IgD-negative memory B cell (primary cell): ENCODE results near the gene SNX25. TPM values are rescaled to one million over a fixed set of nuclear protein-coding genes. Genes with fewer than 3 reads are reported as not detected.
"Not testable (repeated sequence)": the region's sequence is repeated elsewhere in the genome, so short reads cannot be mapped to it uniquely, and the experiment has no call there.

Experiments
- H3K27ac Mint-ChIP-seq, 3 donors: one replicate each; pipeline ENCODE4 v1.8.0; 2020 to 2022; ENCODE audit warnings: mild to moderate bottlenecking in 3 of 3, mixed read lengths in 3 of 3, moderate library complexity in 1 of 3
- H3K27me3 Mint-ChIP-seq: one replicate; pipeline ENCODE4 v1.8.0; 2021; ENCODE audit warnings: mixed read lengths
- H3K36me3 Mint-ChIP-seq: one replicate; pipeline ENCODE4 v1.8.0; 2020; ENCODE audit warnings: mild to moderate bottlenecking, mixed read lengths
- H3K4me1 Mint-ChIP-seq, 3 donors: one replicate each; pipeline ENCODE4 v1.8.0; 2020 to 2022; ENCODE audit warnings: mixed read lengths in 3 of 3, mild to moderate bottlenecking in 1 of 3
- H3K4me3 Mint-ChIP-seq, 4 donors: one replicate each; pipeline ENCODE4 v1.8.0; 2020 to 2022; ENCODE audit warnings: mild to moderate bottlenecking in 4 of 4, mixed read lengths in 4 of 4, moderate library complexity in 3 of 4
- H3K9me3 Mint-ChIP-seq, 3 donors: one replicate each; pipeline ENCODE4 v1.8.0; 2020 to 2021; ENCODE audit warnings: mixed read lengths in 3 of 3, mild to moderate bottlenecking in 1 of 3
- polyA plus RNA-seq: library from polyadenylated mRNA; unstranded; fragments of 300-500 nt; fragmentation: Illumina TruSeq; gene quantifications from one replicate; pipeline ENCODE4 v1.2.3, GENCODE V29; 2021

SNX25 gene
- polyA plus RNA-seq, 1 donor from 2014 or later, result 24.4 TPM

- Mint-ChIP-seq H3K4me1 (peaks cover 0 to 10% (median 2%) of the 10 kb centered on the region in 3 donors), H3K27me3 (no peaks in the 10 kb centered on the region), H3K27ac (peak overlapping the region in 1 of 3 donors; percentile 94), H3K36me3 (peaks cover 2% of the 10 kb centered on the region), H3K9me3 (no peaks in the 10 kb centered on the region), H3K4me3 (no peak overlapping the region)
Measured at GRCh38 chr4:185358959-185359358, 149.6 kb downstream of the SNX25 start.

- Mint-ChIP-seq H3K36me3 (peaks cover 4% of the 10 kb centered on the region), H3K27me3 (no peaks in the 10 kb centered on the region), H3K27ac (peak overlapping the region in 1 of 3 donors; percentile 14), H3K4me1 (peaks cover 0 to 10% (median 2%) of the 10 kb centered on the region in 3 donors), H3K9me3 (no peaks in the 10 kb centered on the region), H3K4me3 (no peak overlapping the region)
Measured at GRCh38 chr4:185359767-185360446, 150.5 kb downstream of the SNX25 start.

DNA sequence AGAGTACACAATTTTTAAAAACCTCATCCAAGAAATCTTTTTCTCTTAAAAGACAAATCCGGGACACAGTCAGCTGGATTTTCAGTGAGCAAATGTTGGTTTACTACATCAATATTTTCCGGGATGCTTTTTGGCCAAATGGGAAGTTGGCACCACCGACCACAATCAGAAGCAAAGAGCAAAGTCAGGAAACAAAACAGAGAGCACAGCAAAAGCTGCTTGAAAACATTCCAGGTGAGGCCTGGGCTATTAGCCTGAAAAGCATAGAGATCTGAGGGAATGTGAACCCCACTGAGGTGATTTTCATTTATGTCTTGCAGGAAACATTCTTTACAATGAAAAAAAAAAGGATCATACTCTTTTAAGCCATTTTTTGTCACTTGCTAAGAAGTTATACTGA is 152.5 kb downstream of the SNX25 start:
- H3K36me3 Mint-ChIP-seq, result peaks cover 6% of the 10 kb centered on the region
- H3K4me3 Mint-ChIP-seq, result no peak overlapping the region
- no peak overlapping the region for H3K27ac Mint-ChIP-seq
- H3K4me1 Mint-ChIP-seq, result peaks cover 0 to 10% (median 2%) of the 10 kb centered on the region in 3 donors
- no peaks in the 10 kb centered on the region for H3K27me3 Mint-ChIP-seq
- H3K9me3 Mint-ChIP-seq, result no peaks in the 10 kb centered on the region

DNA sequence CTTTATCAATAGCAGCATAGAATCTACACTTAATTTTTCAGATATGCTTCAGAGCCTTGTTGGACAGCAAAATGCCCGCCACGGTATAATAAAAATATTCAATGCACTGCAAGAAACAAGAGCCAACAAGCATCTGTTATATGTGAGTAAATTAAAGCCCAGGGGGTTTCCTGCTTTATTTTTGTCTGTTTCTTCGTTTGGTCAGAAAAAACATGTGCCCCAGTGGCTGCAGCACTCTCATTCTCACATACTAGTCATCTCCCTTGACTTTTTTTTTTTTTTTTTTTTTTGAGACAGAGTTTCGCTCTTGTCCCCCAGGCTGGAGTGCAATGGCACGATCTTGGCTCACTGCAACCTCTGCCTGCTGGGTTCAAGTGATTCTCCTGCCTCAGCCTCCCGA is 153.2 kb downstream of the SNX25 start:
- H3K27ac Mint-ChIP-seq, H3K4me3 Mint-ChIP-seq, H3K9me3 Mint-ChIP-seq, H3K4me1 Mint-ChIP-seq, H3K27me3 Mint-ChIP-seq, H3K36me3 Mint-ChIP-seq: not testable (repeated sequence)

- no peak overlapping the region for H3K4me3 Mint-ChIP-seq
Measured at GRCh38 chr4:185363251-185363650, 153.9 kb downstream of the SNX25 start.

DNA sequence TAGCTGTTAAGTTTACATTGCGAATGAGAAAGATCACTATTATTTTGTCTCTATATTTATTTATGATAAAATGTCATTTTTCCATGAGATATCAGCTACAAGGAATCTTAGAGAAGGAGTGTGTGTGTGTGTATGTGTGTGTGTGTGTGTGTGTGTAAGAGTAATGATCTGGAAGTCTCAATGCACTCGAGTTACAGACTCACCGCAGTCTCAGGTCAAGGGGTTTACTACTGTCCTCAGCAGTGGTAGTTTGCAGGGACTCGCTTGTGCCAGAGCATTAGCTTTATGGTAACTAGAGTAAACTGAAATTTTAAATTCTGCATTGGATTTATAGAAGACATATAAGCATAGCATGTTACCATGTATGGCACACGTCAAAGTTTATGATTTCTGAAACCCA is 155.5 kb downstream of the SNX25 start:
- Mint-ChIP-seq H3K4me1 (peaks cover 0 to 2% (median 0%) of the 10 kb centered on the region in 3 donors), H3K27ac (no peak overlapping the region), H3K4me3 (no peak overlapping the region), H3K27me3 (no peaks in the 10 kb centered on the region), H3K9me3 (no peaks in the 10 kb centered on the region), H3K36me3 (peaks cover 4% of the 10 kb centered on the region)

More at GRCh38 chr4:185363251-185363650, 153.9 kb downstream of the SNX25 start:
- Mint-ChIP-seq H3K4me1 (peaks cover under 1 to 4% (median 2%) of the 10 kb centered on the region in 3 donors), H3K27me3 (no peaks in the 10 kb centered on the region), H3K36me3 (peaks cover 4% of the 10 kb centered on the region), H3K27ac (no peak overlapping the region), H3K9me3 (no peaks in the 10 kb centered on the region)

DNA sequence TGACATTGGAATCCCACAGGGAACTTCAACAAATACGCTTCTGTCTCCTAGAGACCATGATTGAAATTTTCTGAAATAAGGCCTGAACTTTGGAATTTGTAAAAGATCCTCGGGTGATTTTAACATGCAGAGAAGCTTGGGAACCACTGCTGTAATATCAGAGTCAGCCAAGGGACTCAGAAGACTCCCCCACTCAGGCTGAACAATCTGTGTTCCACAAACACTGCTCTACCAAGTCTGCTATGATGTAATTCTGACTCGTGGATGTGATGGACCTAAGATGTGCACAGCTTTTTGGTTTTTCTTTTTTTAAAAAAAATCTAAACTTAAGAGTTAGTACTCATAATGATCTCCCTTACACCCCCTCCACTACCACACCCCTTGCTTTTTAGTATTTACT is 160.3 kb downstream of the SNX25 start:
- Mint-ChIP-seq H3K27me3 (no peaks in the 10 kb centered on the region), H3K9me3 (no peaks in the 10 kb centered on the region), H3K4me1 (peaks cover 0 to 2% (median 0%) of the 10 kb centered on the region in 3 donors), H3K4me3 (no peak overlapping the region), H3K27ac (no peak overlapping the region), H3K36me3 (peaks cover 10% of the 10 kb centered on the region)

GRCh38 chr4:185370268-185370949 is 161.0 kb downstream of the SNX25 start:
- no peaks in the 10 kb centered on the region for H3K27me3 Mint-ChIP-seq
- no peaks in the 10 kb centered on the region for H3K9me3 Mint-ChIP-seq
- H3K27ac Mint-ChIP-seq, result peak overlapping the region in 1 of 3 donors; percentile 18
- peaks cover 10% of the 10 kb centered on the region for H3K36me3 Mint-ChIP-seq
- peaks cover 0 to 2% (median 0%) of the 10 kb centered on the region in 3 donors for H3K4me1 Mint-ChIP-seq
- H3K4me3 Mint-ChIP-seq, result no peak overlapping the region

DNA sequence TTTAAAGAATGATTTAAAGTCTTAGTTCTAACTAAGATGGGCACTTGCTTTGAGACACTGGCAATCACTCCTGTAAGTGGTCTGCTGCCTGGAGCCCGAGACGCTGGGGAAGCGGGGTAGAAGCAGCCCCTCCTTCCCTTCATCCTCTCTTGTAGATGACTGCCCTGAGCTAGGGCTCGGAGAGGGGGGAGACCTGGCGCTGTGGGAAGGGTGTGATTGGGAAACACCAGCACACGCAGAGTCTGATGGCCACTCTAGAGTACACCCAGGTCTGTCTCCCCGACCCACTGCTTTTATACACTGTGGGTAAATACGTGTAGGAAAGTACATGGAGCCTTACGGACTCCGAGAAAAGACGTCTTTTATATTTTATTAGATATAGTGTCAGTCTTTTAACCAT is 162.3 kb downstream of the SNX25 start:
- H3K36me3 Mint-ChIP-seq, result peaks cover 14% of the 10 kb centered on the region
- peaks cover 0 to 2% (median 0%) of the 10 kb centered on the region in 3 donors for H3K4me1 Mint-ChIP-seq
- no peaks in the 10 kb centered on the region for H3K9me3 Mint-ChIP-seq
- H3K27me3 Mint-ChIP-seq, result no peaks in the 10 kb centered on the region
- no peak overlapping the region for H3K27ac Mint-ChIP-seq
- H3K4me3 Mint-ChIP-seq, result no peak overlapping the region

GRCh38 chr4:185374027-185374426 is 164.6 kb downstream of the SNX25 start:
- H3K27ac Mint-ChIP-seq, result no peak overlapping the region
- no peaks in the 10 kb centered on the region for H3K9me3 Mint-ChIP-seq
- H3K36me3 Mint-ChIP-seq, result peaks cover 20% of the 10 kb centered on the region
- no peak overlapping the region for H3K4me3 Mint-ChIP-seq
- H3K27me3 Mint-ChIP-seq, result no peaks in the 10 kb centered on the region
- no peaks in the 10 kb centered on the region for H3K4me1 Mint-ChIP-seq

DNA sequence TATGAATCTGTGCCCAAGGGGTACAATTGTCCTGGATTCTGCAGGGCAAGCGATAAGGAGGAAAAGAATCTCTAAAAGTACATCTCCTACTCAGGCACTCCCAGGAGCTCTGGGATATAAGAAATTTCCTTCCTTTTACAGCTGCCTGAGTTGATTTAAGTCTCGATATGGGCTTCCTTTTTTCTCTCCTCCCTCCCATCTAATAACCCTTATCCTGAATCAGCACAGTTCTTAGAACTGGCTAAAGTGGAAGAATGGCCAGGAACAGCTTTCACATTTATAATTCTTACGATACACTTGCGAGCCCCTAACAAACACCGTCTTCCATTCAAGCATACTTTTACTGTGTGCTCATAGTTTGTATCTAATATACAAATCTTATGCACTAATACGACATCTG is 165.2 kb downstream of the SNX25 start:
- Mint-ChIP-seq H3K27me3 (no peaks in the 10 kb centered on the region), H3K27ac (no peak overlapping the region), H3K4me1 (no peaks in the 10 kb centered on the region), H3K9me3 (no peaks in the 10 kb centered on the region), H3K36me3 (peaks cover 20% of the 10 kb centered on the region), H3K4me3 (peak overlapping the region in 1 of 4 donors; percentile 45)

- H3K4me1 Mint-ChIP-seq, result no peaks in the 10 kb centered on the region
- H3K27ac Mint-ChIP-seq, result no peak overlapping the region
- no peak overlapping the region for H3K4me3 Mint-ChIP-seq
- H3K36me3 Mint-ChIP-seq, result peaks cover 15% of the 10 kb centered on the region
- H3K9me3 Mint-ChIP-seq, result peaks cover 0 to 12% (median 0%) of the 10 kb centered on the region in 3 donors
- no peaks in the 10 kb centered on the region for H3K27me3 Mint-ChIP-seq
Measured at GRCh38 chr4:185378264-185378663, 168.9 kb downstream of the SNX25 start.

DNA sequence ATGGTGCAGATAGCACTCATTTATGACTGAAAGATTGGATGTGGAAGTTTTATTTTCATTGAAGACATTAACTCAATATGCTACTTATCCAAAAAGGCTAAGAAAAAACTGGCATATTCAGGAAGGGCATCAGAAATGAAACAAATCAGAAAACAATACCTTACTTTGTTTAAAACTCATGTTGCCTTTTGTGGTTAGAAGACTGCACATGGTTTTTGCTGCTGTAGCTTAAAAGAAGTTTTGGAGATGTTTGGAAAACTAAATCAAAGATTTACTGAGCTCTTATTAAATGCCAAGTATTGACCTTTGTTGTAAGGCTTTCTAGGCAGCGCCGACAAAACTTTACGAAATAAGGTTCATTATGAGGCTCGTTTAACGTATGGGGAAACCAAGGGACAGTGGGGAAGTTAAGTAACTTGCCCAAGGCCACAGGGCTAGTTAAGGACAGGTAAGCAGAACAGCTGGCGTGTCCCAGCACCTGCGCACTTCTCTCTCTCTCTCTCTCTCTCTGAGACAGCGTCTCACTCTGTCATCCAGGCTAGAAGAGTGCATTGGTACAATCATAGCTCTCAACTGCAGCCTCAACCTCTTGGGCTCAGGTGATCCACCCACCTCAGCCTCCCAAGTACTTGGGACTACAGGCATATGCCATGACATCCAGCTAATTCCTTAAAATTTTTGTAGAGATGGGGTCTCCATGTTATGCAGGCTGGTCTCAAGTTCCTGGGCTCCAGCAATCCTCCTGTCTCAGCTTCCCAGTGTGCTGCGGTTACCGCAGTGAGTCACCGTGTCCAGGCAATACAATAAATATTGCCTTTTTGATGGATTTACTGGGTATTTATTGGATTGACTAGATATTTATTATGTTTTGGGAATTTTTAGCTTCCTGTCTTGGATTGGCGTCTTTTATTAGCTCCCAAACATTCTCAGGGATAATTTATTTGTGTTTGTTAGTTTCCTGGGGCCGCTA is 170.2 kb downstream of the SNX25 start:
- Mint-ChIP-seq H3K27me3 (no peaks in the 10 kb centered on the region), H3K27ac (peak overlapping the region in 1 of 3 donors; percentile 46), H3K4me3 (no peak overlapping the region), H3K36me3 (peaks cover 13% of the 10 kb centered on the region), H3K9me3 (peaks cover 0 to 12% (median 0%) of the 10 kb centered on the region in 3 donors), H3K4me1 (no peaks in the 10 kb centered on the region)

- Mint-ChIP-seq H3K27me3 (no peaks in the 10 kb centered on the region), H3K27ac (no peak overlapping the region), H3K4me1 (peaks cover 0 to 4% (median 0%) of the 10 kb centered on the region in 3 donors), H3K9me3 (peaks cover 0 to 12% (median 0%) of the 10 kb centered on the region in 3 donors), H3K4me3 (no peak overlapping the region), H3K36me3 (peaks cover 10% of the 10 kb centered on the region)
Measured at GRCh38 chr4:185380320-185380719, 170.9 kb downstream of the SNX25 start.
